Measurements from ENCODE around the gene CNOT11.

Gene CNOT11

DNA sequence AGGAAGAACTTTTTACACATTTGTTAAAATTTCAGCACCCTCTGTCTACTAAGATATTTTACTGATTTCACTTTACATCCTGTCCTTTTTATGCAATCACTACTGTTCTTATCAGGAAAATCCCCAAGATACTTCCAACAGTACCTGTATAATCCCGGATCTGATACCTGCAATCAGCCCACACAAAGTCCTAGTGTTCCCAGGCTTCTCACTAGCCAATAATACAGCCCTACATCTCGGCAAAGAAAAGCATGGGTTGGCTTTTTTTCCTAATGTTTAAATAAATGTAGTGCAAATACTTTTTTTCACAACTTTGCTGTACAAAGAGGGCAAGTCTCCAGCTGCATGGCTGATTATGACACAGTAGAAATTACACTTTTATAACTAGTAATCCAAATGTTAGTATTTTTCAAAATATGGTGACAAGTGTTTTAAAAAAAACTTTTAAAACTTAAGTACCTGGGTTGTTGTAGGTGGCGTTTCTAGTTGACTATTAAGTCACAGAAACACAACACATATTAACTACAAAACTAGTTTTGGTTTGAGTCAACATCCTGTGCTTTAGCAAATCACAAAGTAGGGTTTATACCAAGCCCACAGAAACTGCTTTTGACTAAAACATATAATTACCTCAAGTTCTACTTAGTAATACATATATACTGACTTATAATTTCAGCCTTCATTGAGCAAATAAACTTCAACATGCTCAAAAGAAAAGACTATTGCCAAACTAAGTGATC is 19.5 kb downstream of the CNOT11 start:
- no peak for DNase-seq (ENCODE audit: low read depth)
- TF ChIP-seq CTCF (IDR thresholded peaks at IDR 0.05; ENCODE audit: low read length, missing control alignments): no peak
- H3K4me3 ChIP-seq (replicated peaks; ENCODE audit: low read depth, low read length): no peak overlapping the region

DNA sequence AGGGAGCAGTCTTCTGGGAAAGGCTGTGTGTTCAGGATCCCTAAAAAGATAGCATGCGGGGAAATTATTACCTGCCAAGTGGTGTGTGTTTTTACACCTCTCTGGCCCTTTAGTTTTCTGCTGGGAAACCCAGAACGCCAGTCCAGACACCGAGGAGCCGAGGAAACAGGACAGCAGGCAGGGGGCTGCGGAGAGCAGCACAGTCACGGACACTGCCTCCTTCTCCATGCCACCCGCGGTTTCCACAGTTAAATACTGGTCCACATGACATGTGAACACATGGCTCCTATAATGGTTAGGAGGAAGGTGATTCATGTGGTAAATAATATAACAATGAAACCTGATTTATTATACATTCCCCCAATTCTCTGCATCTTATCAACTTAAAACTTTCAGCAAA is 20.4 kb downstream of the CNOT11 start:
- TF ChIP-seq CTCF (IDR thresholded peaks at IDR 0.05; ENCODE audit: low read length, missing control alignments): no peak
- no peak for DNase-seq (ENCODE audit: low read depth)
- no peak overlapping the region for H3K4me3 ChIP-seq (replicated peaks; ENCODE audit: low read depth, low read length)

DNA sequence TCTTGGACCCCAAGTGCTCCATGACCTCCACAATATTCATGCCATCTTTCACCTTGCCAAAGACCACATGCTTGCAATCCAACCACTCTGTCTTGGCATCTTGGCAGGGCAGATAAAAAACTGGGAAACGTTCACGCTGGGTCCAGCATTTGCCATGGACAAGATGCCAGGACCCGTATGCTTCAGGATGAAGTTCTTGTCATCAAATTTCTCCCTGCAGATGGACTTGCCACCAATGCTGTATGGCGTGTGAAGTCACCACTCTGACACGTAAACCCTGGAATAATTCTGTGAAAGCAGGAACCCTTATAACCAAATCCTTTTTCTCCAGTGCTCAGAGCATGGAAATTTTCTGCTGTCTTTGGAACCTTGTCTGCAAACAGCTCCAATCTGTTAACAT is 21.5 kb downstream of the CNOT11 start:
- no peak overlapping the region for H3K4me3 ChIP-seq (replicated peaks; ENCODE audit: low read depth, low read length)
- no peak for TF ChIP-seq CTCF (IDR thresholded peaks at IDR 0.05; ENCODE audit: low read length, missing control alignments)
- DNase-seq (ENCODE audit: low read depth): no peak

GRCh38 chr2:101277111-101277510 is 24.4 kb downstream of the CNOT11 start:
- peak; percentile 20 for DNase-seq (ENCODE audit: low read depth)
- TF ChIP-seq CTCF (IDR thresholded peaks at IDR 0.05; ENCODE audit: low read length, missing control alignments): no peak
- no peak overlapping the region for H3K4me3 ChIP-seq (replicated peaks; ENCODE audit: low read depth, low read length)

- no peak for TF ChIP-seq CTCF (IDR thresholded peaks at IDR 0.05; ENCODE audit: low read length, missing control alignments)
- no peak overlapping the region for H3K4me3 ChIP-seq (replicated peaks; ENCODE audit: low read depth, low read length)
- DNase-seq (ENCODE audit: low read depth): no peak
These were observed 26.2 kb downstream of the CNOT11 start for GRCh38 chr2:101278925-101279324.

DNA sequence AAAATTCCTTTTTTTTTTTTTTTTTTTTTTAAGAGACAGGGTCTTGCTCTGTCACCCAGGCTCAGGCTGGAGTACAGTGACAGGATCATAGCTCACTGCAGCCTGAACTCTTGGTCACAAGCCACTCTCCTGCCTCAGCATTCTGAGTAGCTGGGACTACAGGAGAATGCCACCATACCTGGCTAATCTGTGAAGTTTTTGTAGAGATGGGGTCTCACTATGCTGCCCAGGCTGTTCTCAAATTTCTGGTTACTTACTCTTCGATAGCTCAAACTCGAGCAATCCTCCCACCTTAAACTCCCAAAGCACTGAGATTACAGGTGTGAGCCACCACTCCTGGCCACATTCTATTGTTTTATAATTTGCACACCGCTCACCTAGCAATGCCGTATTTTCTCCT is 28.8 kb downstream of the CNOT11 start:
- H3K4me3 ChIP-seq (replicated peaks; ENCODE audit: low read depth, low read length): no peak overlapping the region
- TF ChIP-seq CTCF (IDR thresholded peaks at IDR 0.05; ENCODE audit: low read length, missing control alignments): no peak
- no peak for DNase-seq (ENCODE audit: low read depth)

DNA sequence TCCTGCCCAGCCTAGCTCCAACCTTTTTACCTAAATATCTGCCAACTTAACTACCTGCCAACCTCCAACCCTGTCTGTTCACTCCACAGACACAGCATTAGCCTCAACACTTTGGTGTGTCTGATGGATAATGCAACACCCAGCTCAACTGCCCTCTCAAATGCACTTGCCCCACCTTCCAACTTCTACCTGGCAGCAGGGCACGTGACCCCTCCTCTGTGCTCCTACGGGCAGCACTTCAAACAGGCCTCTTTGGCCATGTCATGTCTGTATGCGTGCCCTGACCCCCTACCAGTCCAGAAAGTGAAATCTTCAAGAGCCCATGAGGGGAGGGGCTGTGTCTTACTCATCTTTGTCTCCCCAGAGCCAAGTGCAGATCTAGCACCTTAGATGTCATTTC is 30.3 kb downstream of the CNOT11 start:
- no peak for DNase-seq (ENCODE audit: low read depth)
- H3K4me3 ChIP-seq (replicated peaks; ENCODE audit: low read depth, low read length): no peak overlapping the region
- TF ChIP-seq CTCF (IDR thresholded peaks at IDR 0.05; ENCODE audit: low read length, missing control alignments): no peak
